ENCODE measurements around the gene RRP9. TPM values are rescaled to one million over a fixed set of nuclear protein-coding genes. Genes with fewer than 3 reads are reported as not detected.

Gene RRP9
- total and polyA plus RNA-seq, 12 donors: 13.4 to 39.8 (median 20.5) TPM

DNA sequence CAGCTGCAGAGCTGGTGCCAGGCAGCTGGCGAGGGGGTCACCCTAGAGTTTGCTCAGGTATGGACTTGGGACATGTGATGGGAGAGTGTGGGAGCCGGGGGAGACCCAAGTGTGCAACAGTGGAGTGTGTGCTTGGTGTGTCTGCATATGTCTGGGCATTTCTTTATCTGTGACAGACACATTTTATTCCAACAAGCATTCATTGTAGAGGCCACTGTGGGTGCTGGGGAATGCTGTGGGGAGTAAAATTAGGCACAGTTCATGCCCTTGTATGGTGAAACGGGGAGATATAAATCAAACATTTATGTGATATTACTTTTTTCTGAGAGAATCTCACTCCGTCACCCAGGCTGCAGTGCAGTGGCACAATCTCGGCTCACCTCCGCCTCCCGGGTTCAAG lies 45.9 kb upstream of the RRP9 start:
- H3K27ac ChIP-seq: no peak overlapping the region
- no peak overlapping the region for H3K4me3 ChIP-seq
- 83 to 93% (median 90%) methylated on average over 7 of the region's 7 CpGs for WGBS, 4 donors
- TF ChIP-seq POLR2A (IDR thresholded peaks at IDR 0.05): no peak
- TF ChIP-seq, protein P1, sequence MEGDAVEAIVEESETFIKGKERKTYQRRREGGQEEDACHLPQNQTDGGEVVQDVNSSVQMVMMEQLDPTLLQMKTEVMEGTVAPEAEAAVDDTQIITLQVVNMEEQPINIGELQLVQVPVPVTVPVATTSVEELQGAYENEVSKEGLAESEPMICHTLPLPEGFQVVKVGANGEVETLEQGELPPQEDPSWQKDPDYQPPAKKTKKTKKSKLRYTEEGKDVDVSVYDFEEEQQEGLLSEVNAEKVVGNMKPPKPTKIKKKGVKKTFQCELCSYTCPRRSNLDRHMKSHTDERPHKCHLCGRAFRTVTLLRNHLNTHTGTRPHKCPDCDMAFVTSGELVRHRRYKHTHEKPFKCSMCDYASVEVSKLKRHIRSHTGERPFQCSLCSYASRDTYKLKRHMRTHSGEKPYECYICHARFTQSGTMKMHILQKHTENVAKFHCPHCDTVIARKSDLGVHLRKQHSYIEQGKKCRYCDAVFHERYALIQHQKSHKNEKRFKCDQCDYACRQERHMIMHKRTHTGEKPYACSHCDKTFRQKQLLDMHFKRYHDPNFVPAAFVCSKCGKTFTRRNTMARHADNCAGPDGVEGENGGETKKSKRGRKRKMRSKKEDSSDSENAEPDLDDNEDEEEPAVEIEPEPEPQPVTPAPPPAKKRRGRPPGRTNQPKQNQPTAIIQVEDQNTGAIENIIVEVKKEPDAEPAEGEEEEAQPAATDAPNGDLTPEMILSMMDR (IDR thresholded peaks at IDR 0.05): no peak
- H3K4me1 ChIP-seq (replicated peaks in 1 of 2): peaks cover 14 to 17% of the 10 kb centered on the region in 2 donors
- H3K27me3 ChIP-seq: no peaks in the 10 kb centered on the region
- DNase-seq: no peak
- peaks cover 0 to 4% of the 10 kb centered on the region in 2 donors for H3K36me3 ChIP-seq (replicated peaks in 1 of 2)
- no peaks in the 10 kb centered on the region for H3K9me3 ChIP-seq (replicated peaks in 1 of 3)
- intact Hi-C loops (cut with DNase I): no loop called here

DNA sequence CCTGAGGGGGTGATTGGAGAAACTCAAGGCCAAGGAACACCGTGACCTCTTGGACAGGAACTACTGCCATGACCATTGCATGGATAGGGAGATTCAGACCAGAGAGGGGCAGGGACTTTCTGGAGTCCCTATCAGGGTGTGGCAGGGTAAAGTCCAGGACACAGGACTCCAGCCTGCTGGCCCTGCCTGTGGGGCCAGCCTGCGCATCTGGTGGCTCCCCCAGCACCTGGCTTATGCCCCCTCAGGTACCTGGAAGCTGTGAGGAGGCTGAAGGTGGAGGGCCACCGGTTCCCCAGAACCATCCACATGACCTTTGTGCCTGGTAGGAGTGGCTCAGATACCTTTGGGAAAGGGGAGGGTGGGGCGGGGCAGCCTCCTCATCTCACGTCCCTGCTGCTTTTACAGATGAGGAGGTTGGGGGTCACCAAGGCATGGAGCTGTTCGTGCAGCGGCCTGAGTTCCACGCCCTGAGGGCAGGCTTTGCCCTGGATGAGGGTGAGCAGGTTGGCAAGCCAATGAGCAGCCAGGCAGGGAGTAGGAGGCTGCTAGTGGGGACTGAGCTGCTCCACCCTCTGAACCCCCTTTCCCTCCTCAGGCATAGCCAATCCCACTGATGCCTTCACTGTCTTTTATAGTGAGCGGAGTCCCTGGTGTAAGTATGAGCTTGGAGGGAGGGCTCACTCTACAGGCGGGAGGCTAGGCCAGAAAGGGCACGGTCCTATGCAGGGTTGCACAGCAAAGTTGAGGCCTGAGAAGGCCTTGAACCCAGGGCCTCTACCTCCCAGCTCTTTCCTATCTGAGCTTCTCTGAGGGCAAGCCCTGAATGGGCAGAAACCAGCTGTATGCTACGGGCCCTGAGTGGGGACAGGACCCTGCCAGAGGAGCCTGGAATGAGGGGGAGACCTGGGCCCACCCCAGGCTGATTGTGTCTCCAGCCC lies 44.6 kb upstream of the RRP9 start:
- intact Hi-C loops (cut with DNase I): no loop called here
- no peaks in the 10 kb centered on the region for H3K27me3 ChIP-seq
- H3K36me3 ChIP-seq (replicated peaks in 1 of 2): no peaks in the 10 kb centered on the region
- 87 to 92% (median 87%) methylated on average over 10 to 12 of the region's 12 CpGs for WGBS, 4 donors
- DNase-seq: no peak
- TF ChIP-seq, protein P1 (IDR thresholded peaks at IDR 0.05): no peak
- TF ChIP-seq POLR2A (IDR thresholded peaks at IDR 0.05): no peak
- no peak overlapping the region for H3K27ac ChIP-seq
- H3K9me3 ChIP-seq (replicated peaks in 1 of 3): no peaks in the 10 kb centered on the region
- peaks cover 23 to 26% of the 10 kb centered on the region in 2 donors for H3K4me1 ChIP-seq (replicated peaks in 1 of 2)
- no peak overlapping the region for H3K4me3 ChIP-seq

DNA sequence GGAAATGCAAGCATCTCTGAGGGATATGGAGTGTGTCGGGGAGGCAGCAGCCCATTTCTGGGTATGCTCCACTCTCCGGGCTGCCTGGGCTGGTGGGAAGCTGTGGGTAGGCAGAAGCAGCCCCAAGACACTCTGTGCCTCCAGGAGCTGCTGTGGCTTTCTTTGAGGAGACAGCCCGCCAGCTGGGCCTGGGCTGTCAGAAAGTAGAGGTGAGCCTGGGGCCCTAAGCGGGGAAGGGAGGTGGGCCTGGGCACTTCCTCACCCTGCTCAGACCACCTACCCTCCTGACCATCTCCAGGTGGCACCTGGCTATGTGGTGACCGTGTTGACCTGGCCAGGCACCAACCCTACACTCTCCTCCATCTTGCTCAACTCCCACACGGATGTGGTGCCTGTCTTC lies 43.4 kb upstream of the RRP9 start:
- H3K9me3 ChIP-seq (replicated peaks in 1 of 3): no peaks in the 10 kb centered on the region
- no peak overlapping the region for H3K27ac ChIP-seq
- WGBS, 4 donors: 92 to 95% (median 93%) methylated on average over 5 to 6 of the region's 6 CpGs
- no peaks in the 10 kb centered on the region for H3K27me3 ChIP-seq
- intact Hi-C loops (cut with DNase I): no loop called here
- DNase-seq: no peak
- H3K4me3 ChIP-seq: no peak overlapping the region
- peaks cover 23 to 26% of the 10 kb centered on the region in 2 donors for H3K4me1 ChIP-seq (replicated peaks in 1 of 2)
- H3K36me3 ChIP-seq (replicated peaks in 1 of 2): no peaks in the 10 kb centered on the region
- TF ChIP-seq, protein P1 (IDR thresholded peaks at IDR 0.05): no peak
- no peak for TF ChIP-seq POLR2A (IDR thresholded peaks at IDR 0.05)

DNA sequence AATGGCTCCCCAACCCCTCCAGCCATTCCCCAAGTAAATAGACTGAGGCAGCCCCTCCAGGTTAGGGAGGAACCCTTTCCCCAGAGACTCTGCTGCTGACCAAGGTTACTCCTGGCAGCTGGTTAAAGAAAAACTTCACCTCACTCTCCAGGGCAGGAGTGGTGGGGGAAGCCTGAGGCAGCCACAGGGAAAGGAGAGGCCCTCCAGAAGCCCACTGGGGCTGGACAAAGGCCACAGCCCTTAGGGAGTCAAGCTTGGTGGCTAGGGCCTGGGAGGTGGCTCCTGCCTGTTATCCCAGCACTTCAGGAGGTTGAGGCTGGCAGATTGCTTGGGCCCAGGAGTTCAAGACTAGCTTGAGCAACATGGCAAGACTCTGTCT lies 42.6 kb upstream of the RRP9 start:
- no peaks in the 10 kb centered on the region for H3K9me3 ChIP-seq (replicated peaks in 1 of 3)
- TF ChIP-seq, protein P1 (IDR thresholded peaks at IDR 0.05): no peak
- no peak for TF ChIP-seq POLR2A (IDR thresholded peaks at IDR 0.05)
- intact Hi-C loops (cut with DNase I): no loop called here
- H3K36me3 ChIP-seq (replicated peaks in 1 of 2): no peaks in the 10 kb centered on the region
- H3K4me3 ChIP-seq: peak overlapping the region in 1 of 4 donors; percentile 39
- H3K27me3 ChIP-seq: no peaks in the 10 kb centered on the region
- peaks cover 23 to 26% of the 10 kb centered on the region in 2 donors for H3K4me1 ChIP-seq (replicated peaks in 1 of 2)
- H3K27ac ChIP-seq: peak overlapping the region in 4 of 5 donors; percentile 90 to 96 (median 92)
- no peak for DNase-seq

Measured in adrenal gland (tissue), 12 donors.